B cell (primary cell): ENCODE data around the gene MRGPRG.

Experiments used
- EZH2 ChIP-seq: IDR thresholded peaks from 2 replicates; pipeline ENCODE4 v1.6.1; 2012; ENCODE audit warnings: borderline replicate concordance, low read depth, mild to moderate bottlenecking, moderate library complexity, low read length; ENCODE audit not compliant: insufficient read depth, poor library complexity, severe bottlenecking
- TF ChIP-seq, protein P1 (sequence below): fragments of 200-600 bp; IDR thresholded peaks from one replicate; pipeline ENCODE4 v1.8.0; 2022; ENCODE audit warnings: antibody characterized with exemption, mild to moderate bottlenecking

GRCh38 chr11:3183523-3183922 is 35.1 kb downstream of the MRGPRG start:
- TF ChIP-seq, protein P1, sequence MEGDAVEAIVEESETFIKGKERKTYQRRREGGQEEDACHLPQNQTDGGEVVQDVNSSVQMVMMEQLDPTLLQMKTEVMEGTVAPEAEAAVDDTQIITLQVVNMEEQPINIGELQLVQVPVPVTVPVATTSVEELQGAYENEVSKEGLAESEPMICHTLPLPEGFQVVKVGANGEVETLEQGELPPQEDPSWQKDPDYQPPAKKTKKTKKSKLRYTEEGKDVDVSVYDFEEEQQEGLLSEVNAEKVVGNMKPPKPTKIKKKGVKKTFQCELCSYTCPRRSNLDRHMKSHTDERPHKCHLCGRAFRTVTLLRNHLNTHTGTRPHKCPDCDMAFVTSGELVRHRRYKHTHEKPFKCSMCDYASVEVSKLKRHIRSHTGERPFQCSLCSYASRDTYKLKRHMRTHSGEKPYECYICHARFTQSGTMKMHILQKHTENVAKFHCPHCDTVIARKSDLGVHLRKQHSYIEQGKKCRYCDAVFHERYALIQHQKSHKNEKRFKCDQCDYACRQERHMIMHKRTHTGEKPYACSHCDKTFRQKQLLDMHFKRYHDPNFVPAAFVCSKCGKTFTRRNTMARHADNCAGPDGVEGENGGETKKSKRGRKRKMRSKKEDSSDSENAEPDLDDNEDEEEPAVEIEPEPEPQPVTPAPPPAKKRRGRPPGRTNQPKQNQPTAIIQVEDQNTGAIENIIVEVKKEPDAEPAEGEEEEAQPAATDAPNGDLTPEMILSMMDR, result no peak
- TF ChIP-seq EZH2, result no peak
